Astrocyte of the hippocampus (primary cell): ENCODE measurements around the gene INMT.
A peak's percentile ranks its signal among the peaks of the same experiment; 100 is the strongest.

Experiments used
- DNase-seq: peaks from one replicate; pipeline ENCODE4 v3.0.0; 2011; ENCODE audit warnings: low read depth, low spot score

INMT gene

GRCh38 chr7:30728591-30729100 lies 23.3 kb upstream of the INMT start:
- no peak for DNase-seq

DNA sequence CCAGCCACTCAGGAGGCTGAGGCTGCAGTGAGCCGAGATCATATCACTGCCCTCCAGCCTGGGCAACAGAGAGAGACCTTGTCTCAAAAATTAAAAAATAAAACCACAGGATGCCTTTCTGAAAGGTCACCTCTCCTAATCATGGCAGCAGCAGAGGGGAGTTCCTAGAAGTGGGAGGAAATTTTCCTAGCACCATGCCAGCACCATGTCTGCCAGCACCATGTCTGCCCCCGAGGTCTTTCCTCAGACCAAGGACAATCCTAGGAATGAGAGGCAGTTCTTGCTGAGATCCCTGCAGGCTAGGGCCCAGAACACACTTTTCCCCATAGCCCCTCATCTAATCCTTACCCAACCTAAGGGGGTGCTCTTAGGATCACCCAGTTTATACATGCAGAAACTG lies 22.3 kb upstream of the INMT start:
- DNase-seq, result no peak

GRCh38 chr7:30730097-30730496 lies 21.8 kb upstream of the INMT start:
- no peak for DNase-seq

DNA sequence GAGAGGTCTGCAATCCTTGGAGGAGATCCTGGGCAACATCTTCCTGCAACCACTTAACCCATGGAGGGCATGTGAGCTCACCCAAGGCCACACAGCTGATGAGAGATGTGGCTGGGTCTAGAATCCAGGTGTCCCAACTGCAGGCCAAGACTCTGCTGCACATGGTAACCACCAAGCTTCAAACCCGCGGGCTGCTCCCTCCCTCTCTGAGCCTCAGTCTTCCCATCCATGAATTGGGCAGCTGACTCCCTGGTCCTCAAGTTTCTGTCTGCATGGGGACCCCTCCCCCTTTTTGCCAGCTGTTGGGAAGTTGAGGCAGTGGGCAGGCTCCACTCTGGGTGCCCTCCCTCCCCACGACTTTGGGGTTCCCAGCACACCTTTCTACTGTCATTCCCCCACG lies 20.9 kb upstream of the INMT start:
- DNase-seq, result no peak

- DNase-seq, result no peak
Measured at GRCh38 chr7:30731581-30731980, 20.4 kb upstream of the INMT start.

DNA sequence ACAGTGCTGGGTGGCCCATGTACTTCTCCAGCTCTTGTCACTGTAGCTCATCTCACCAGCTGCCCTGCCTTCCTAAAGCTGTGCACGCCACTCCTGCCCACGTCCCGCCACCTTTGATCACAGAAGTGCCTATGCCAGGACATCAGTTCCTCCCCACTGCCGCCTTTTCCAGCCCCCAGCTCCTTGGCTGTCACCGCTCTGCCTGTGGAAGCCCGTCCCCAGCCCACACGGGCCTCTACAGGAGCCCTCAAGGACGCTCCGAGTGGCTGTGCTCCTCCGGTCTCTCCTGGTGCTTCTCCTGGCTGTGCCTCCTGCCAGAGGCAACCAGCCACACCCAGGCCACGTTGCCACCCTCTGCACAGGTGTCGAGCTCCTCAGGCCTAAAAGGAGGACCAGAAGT lies 19.3 kb upstream of the INMT start:
- DNase-seq, result no peak

DNA sequence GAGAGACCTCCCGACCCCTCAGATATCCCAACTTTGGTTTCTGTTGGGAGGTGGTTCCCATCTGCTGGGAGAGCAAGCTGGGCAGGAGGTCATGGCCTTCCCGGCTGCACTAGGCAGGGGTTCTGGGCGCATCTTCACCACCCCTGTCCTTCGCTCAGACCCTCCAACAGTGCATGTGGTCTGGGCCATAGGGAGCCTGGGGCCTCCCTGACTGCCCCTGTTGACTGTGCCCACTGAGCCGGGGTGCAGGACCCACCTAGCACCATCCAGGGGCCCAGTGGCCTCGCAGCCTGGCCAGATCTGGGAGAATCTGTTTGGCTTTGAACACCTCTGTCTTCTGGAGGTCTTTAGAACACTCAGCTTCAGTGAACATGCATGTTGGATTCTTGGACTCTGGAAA lies 18.7 kb upstream of the INMT start:
- no peak for DNase-seq

DNA sequence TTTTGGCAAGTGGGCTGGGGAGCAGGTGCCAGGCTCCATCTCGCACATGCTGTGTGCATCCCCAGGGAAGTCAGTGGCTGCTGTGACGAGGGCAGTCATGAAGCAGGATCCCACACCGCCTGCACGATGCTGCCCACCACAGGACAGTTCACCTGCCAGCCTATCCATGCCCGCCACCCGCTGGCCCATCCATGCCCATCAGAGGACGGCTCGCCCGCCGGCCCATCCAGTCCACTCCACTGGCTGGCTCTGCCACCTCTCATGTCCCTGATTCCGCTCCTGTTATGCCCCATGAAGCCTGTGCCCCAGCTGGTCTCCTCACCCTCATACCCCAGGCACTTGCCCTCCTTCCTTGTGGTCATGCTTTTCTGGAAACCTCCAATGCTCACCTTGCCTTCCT lies 18.2 kb upstream of the INMT start:
- no peak for DNase-seq

- no peak for DNase-seq
Measured at GRCh38 chr7:30734497-30734896, 17.4 kb upstream of the INMT start.

GRCh38 chr7:30735631-30736030 lies 16.3 kb upstream of the INMT start:
- no peak for DNase-seq

DNA sequence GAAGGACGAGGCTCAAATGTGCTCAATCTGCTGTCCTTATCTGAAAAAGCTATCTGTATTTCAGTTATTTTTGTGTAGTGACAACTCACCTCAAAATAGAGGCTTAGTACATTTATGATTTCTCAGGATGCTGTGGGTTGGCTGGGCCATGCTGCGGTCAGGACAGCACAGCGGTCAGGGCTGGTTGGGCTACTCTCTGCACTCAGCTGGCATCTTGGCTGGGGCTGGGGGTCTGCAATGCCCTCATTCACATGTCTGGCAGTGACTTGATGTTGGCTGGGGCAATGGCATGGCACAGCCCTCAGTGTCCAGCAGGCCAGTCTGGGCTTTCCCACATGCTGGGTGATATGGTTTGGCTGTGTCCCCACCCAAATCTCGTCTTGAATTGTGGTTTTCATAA lies 15.6 kb upstream of the INMT start:
- DNase-seq, result no peak

DNA sequence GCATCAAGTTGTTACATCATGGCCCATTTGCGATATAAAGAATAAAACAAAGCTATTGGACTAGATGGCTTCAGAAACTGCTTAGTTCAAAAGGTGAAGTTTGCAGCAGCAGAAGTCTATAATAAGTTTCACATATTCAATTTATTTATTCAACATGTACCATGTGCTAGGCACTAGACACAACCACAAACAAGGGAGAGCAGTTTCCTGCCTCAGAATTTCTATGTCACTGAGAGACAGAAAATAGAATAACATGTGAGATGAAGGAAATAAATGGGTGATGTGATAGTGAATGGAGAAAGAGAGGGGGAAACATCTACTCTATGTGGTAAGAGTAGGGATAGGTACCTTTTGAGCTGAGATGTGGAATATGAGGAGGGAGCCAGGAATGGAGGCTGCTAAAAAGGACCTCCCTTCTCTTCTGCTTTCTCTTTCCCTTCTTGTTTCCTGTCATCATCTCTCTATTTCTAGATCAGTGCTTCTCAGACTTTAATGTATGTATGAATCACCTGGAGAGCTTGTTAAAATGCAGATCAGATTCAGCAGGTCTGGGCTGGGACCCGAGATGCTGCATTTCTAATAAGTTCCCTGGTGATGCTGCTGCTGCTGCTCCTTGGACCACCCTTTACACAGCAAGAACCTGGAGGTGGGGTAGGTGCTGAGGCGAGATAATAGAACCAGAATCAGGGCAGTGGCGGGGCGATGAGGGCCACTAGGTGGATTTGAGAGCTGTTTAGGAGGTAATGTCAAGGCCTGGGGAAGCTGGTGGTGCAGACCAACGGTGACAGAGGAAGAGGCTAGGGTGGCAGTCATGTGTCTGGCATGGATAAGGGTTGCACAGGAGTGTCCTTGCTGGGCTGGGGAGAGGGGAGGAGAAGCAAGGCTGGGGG lies 13.7 kb upstream of the INMT start:
- no peak for DNase-seq

- DNase-seq, result no peak
Measured at GRCh38 chr7:30739691-30740090, 12.2 kb upstream of the INMT start.

- DNase-seq, result peak; percentile 84
Measured at GRCh38 chr7:30740417-30741181, 11.3 kb upstream of the INMT start.

DNA sequence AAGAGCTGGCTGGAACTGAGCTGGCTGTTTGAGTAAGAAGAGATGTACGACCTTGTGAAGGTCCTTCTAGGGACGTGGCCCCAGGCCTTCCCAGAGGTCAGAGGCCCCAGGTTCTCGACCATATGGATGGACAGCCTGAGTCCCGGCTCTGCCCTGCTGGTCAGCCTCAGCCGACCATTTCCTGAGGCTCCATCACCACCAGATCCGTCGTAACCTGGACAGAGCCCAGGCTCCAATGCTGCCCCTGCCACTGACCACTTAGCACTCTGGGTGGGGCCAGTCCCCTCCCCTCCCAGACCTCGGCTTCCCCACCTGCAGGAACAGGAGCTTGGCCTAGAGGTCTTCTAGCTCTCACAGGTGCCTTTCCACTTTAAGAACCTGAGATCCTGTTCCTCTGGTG lies 10.6 kb upstream of the INMT start:
- DNase-seq, result no peak

- peak; percentile 24 for DNase-seq
Measured at GRCh38 chr7:30743371-30744074, 8.4 kb upstream of the INMT start.

GRCh38 chr7:30744075-30744417 lies 7.9 kb upstream of the INMT start:
- no peak for DNase-seq

- no peak for DNase-seq
Measured at GRCh38 chr7:30745261-30745941, 6.5 kb upstream of the INMT start.

DNA sequence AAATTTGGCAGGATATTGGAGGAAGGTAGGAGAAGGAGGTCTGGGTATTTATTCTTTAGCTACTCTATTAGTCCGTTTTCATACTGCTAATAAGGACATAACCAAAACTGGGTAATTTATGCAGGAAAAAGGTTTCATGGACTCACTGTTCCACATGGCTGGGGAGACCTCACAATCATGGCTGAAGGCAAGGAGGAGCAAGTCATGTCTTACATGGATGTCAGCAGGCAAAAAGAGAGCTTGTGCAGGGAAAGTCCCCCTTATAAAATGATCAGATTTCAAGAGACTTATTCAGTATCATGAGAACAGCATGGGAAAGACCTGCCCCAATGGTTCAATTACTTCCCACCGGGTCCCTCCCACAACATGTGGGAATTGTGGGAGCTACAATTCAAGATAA lies 1.9 kb upstream of the INMT start:
- DNase-seq, result no peak

- DNase-seq, result peak; percentile 93
Measured at GRCh38 chr7:30750683-30751650, 968 bp upstream of the INMT start.

DNA sequence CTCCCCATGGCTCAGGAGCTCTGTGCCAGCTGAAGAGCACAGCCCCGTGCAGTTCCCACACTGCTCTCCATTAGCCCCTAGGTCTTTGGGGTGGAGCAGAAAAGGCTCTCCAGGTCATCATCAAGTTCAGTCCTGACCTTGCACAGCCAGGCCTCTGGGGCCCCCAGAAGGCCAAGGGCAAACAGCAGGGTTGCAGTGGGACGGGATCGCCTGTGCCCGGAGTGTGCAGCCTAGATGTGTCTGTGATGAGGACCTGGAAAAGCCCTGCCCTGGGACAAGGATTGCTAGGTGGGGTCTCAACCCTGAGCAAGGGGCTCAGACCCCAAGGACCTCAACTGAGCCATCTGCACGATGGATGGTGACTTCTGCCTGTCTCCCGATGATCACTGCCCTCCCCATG lies 549 bp downstream of the INMT start:
- DNase-seq, result no peak
